ENCODE results near the gene ABHD17B. TPM values are rescaled to one million over a fixed set of nuclear protein-coding genes. Genes with fewer than 3 reads are reported as not detected.

Gene ABHD17B
- total RNA-seq, 4 donors from 2014 or later: 13.0 to 25.4 (median 15.2) TPM

GRCh38 chr9:71937070-71937625, 26.2 kb upstream of the ABHD17B start:
- no peak for TF ChIP-seq CTCF (IDR thresholded peaks at IDR 0.05; ENCODE audit: low read depth)

GRCh38 chr9:71936066-71936465, 25.1 kb upstream of the ABHD17B start:
- TF ChIP-seq CTCF (IDR thresholded peaks at IDR 0.05; ENCODE audit: low read depth): no peak

GRCh38 chr9:71931166-71931565, 20.2 kb upstream of the ABHD17B start:
- TF ChIP-seq CTCF (IDR thresholded peaks at IDR 0.05; ENCODE audit: low read depth): no peak

- no peak for TF ChIP-seq CTCF (IDR thresholded peaks at IDR 0.05; ENCODE audit: low read depth)
These were observed 18.9 kb upstream of the ABHD17B start for GRCh38 chr9:71929791-71930440.

- no peak for TF ChIP-seq CTCF (IDR thresholded peaks at IDR 0.05; ENCODE audit: low read depth)
These were observed 18.2 kb upstream of the ABHD17B start for GRCh38 chr9:71929223-71929622.

GRCh38 chr9:71928806-71929205, 17.8 kb upstream of the ABHD17B start:
- TF ChIP-seq CTCF (IDR thresholded peaks at IDR 0.05; ENCODE audit: low read depth): no peak

- no peak for TF ChIP-seq CTCF (IDR thresholded peaks at IDR 0.05; ENCODE audit: low read depth)
These were observed 17.4 kb upstream of the ABHD17B start for GRCh38 chr9:71928376-71928775.

Measured in subcutaneous adipose tissue (tissue), 4 donors.